ACC112 (cell line): ENCODE results near the gene CDC25B.
A peak's percentile ranks its signal among the peaks of the same experiment; 100 is the strongest.

Experiments used
- H2AFZ ChIP-seq: fragments of 200-600 bp; sonication (generic); one replicate; pipeline ENCODE4 v1.6.0; 2017; ENCODE audit warnings: antibody characterized with exemption, low read length; ENCODE audit not compliant: unreplicated experiment
- H3K27ac ChIP-seq: fragments of 200-600 bp; sonication (generic); 2 replicates; pipeline ENCODE4 v1.5.1; 2014; ENCODE audit warnings: low read depth, mild to moderate bottlenecking, antibody characterized with exemption, low read length, moderate library complexity
- H3K27me3 ChIP-seq: fragments of 200-600 bp; sonication (generic); 2 replicates; pipeline ENCODE4 v1.6.1; 2014; ENCODE audit warnings: mild to moderate bottlenecking, antibody characterized with exemption, low read length, moderate library complexity, mixed read lengths; ENCODE audit not compliant: insufficient read depth
- H3K36me3 ChIP-seq: fragments of 200-600 bp; sonication (generic); 2 replicates; pipeline ENCODE4 v1.6.1; 2016; ENCODE audit warnings: mild to moderate bottlenecking, antibody characterized with exemption, low read length, moderate library complexity, mixed read lengths; ENCODE audit not compliant: insufficient read depth
- H3K4me1 ChIP-seq: fragments of 200-600 bp; sonication (generic); one replicate; pipeline ENCODE4 v1.6.1; 2016; ENCODE audit warnings: low read length, mixed read lengths; ENCODE audit not compliant: insufficient read depth, unreplicated experiment, control insufficient read depth
- H3K4me3 ChIP-seq: fragments of 200-600 bp; sonication (generic); 2 replicates; pipeline ENCODE4 v1.5.1; 2014; ENCODE audit warnings: mild to moderate bottlenecking, low read depth, low read length
- H3K79me2 ChIP-seq: fragments of 200-600 bp; sonication (generic); one replicate; pipeline ENCODE4 v1.6.0; 2016; ENCODE audit warnings: low read length; ENCODE audit not compliant: control insufficient read depth, unreplicated experiment, insufficient read depth

The CDC25B gene

GRCh38 chr20:3777716-3778629, 18.1 kb upstream of the CDC25B start:
- no peaks in the 10 kb centered on the region for H3K4me1 ChIP-seq
- peak overlapping the region; percentile 80 for H3K4me3 ChIP-seq
- H3K27me3 ChIP-seq, result 0 out of 2 replicates have a peak, but pooled peaks cover 10% of the 10 kb centered on the region
- H3K79me2 ChIP-seq, result no peaks in the 10 kb centered on the region
- H2AFZ ChIP-seq, result peak overlapping the region; percentile 85
- no peak overlapping the region for H3K27ac ChIP-seq
- H3K36me3 ChIP-seq, result no peaks in the 10 kb centered on the region

DNA sequence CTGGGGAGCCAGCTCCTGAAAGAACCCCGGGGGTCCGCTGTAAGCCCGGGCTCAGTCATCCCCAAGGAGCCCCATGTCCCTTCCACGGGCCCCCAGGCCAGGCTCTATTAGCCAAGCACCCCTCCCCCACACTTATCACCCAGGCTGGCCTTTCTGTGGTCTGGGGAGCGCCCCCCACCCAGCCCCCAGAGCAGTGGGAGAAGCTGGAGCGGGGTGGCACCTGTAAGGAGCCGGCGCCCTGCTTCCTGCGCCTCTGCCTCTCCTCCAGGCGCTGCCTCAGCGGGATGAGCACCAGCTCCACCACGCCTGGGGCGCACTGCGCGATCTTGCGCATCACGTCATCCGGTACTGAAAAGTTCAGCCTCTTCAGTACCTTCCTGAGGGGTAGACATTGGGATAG, 17.1 kb upstream of the CDC25B start:
- H3K27me3 ChIP-seq, result 0 out of 2 replicates have a peak, but pooled peaks cover 10% of the 10 kb centered on the region
- H3K4me1 ChIP-seq, result peaks cover 6% of the 10 kb centered on the region
- no peak overlapping the region for H3K27ac ChIP-seq
- peaks cover 2% of the 10 kb centered on the region; the same call in 1 of the 2 replicates for H3K36me3 ChIP-seq
- peaks cover 9% of the 10 kb centered on the region for H3K79me2 ChIP-seq
- H2AFZ ChIP-seq, result no peak overlapping the region
- no peak overlapping the region for H3K4me3 ChIP-seq

DNA sequence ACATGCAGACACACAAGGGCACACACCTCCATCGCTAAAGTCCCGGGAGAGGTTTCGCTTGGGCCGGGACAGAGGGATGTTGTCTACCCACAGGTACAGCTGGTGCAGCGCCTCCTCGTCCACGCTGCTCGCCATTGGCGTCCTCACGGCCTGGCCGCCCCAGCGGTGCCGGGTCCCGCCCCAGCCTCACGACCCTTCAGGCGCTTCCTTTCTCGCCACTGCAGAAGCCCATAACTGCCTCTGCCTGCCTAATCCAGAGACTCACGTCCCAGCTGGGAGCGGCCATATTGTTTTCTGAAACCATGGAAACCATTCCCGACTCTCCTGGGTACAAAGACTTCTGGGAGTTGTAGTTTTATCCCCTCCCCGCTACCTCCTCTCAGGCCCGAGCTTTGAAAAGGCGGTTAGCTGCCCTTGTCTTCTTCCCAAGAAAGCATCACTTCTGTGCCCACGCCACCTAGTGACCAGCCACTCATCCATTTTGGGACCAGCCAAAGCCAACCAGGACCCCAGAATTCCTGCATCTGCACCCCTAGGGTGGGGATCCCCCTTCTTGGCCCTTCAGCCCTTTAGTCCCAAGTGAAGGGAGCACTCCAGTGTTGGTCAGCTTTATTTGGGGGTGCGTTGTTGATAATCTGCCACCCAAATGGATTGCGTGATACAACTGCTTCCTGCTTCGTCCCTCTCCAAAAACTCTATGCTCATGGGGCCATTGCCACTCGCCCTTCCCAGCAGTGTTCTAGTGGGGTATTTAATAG, 14.8 kb upstream of the CDC25B start, which contains the start of gene SPEF1:
SPEF1 (minus strand) TSS at position 296 of the 758 bp plus-strand sequence; CDS start at position 135, 161 bp downstream.
- H2AFZ ChIP-seq, result no peak within 1 kb of the TSS
- H3K4me1 ChIP-seq, result peaks cover 17% of the 10 kb centered on the region
- peak within 1 kb of the TSS; percentile 72 for H3K4me3 ChIP-seq
- H3K79me2 ChIP-seq, result peaks cover 32% of the 10 kb centered on the region
- peaks cover 2% of the 10 kb centered on the region; the same call in 1 of the 2 replicates for H3K36me3 ChIP-seq
- no peak within 1 kb of the TSS for H3K27ac ChIP-seq
- H3K27me3 ChIP-seq, result 0 out of 2 replicates have a peak, but pooled peaks cover 10% of the 10 kb centered on the region

DNA sequence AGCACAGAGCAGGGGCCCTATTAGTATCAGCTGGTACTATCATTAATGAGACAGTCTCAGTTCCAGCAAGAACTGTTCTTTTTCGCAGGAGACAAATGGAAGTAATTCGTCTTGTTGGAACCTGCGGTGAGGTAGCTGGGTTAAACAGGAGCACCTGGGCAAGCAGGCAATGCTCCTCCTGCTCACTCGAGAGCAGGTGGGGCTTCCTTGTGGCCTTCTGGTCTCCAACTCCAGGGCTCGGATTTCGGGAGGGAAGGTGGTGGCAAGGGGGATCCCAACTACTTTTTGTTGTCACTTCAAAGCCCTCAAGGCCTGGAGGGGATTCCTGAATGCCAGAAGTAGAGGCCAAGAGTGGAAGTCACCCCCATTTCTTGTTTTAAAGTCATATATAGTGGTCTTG, 13.5 kb upstream of the CDC25B start:
- peaks cover 24% of the 10 kb centered on the region for H3K4me1 ChIP-seq
- H3K79me2 ChIP-seq, result peaks cover 32% of the 10 kb centered on the region
- no peak overlapping the region for H2AFZ ChIP-seq
- H3K27ac ChIP-seq, result no peak overlapping the region
- no peak overlapping the region for H3K4me3 ChIP-seq
- H3K36me3 ChIP-seq, result peaks cover 2% of the 10 kb centered on the region; the same call in 1 of the 2 replicates
- 0 out of 2 replicates have a peak, but pooled peaks cover 10% of the 10 kb centered on the region for H3K27me3 ChIP-seq

GRCh38 chr20:3783068-3783489, 13.0 kb upstream of the CDC25B start:
- peaks cover 32% of the 10 kb centered on the region for H3K79me2 ChIP-seq
- no peak overlapping the region for H3K27ac ChIP-seq
- H3K36me3 ChIP-seq, result peaks cover 2% of the 10 kb centered on the region; the same call in 1 of the 2 replicates
- H3K4me1 ChIP-seq, result peaks cover 26% of the 10 kb centered on the region
- H3K4me3 ChIP-seq, result no peak overlapping the region; the same call in 1 of the 2 replicates
- H3K27me3 ChIP-seq, result 0 out of 2 replicates have a peak, but pooled peaks cover 10% of the 10 kb centered on the region
- H2AFZ ChIP-seq, result no peak overlapping the region

DNA sequence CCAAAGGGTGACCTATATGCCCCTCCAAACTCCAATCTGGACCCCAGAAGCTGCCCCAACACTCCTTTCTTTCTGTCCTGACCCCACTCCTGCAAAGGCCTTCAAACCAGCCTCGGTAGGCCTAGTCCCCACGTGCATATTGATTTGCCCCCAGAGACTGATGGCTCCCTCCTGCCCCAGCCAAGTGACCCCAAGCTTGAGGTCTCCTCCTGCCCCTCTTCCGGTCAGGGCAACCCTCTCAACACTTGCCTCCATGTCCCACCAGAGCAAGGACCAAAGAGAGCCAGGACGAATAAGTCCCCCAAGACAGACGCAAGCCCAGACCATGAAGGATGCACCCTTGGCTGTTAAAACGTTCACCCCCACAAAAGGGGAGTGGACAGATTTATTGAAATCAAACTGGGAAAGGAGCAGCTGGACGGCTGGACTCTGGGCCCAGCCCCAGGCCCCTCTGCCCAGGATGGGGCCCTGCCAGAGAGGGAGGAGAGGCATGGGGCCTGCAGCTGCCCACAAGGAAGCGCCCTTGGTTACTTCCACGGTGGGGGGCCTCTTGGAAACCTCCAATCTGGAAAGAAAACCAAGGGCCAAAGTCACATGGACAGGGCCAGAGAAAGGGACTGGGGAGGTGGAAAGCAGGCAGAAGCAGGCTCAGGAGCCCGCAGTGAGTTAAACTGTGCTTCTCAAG, 12.5 kb upstream of the CDC25B start:
- Histone ChIP-seq H3K4me1 (peaks cover 31% of the 10 kb centered on the region), H3K27me3 (0 out of 2 replicates have a peak, but pooled peaks cover 4% of the 10 kb centered on the region), H3K79me2 (peaks cover 32% of the 10 kb centered on the region), H3K27ac (no peak overlapping the region), H3K4me3 (peak overlapping the region; percentile 98), H3K36me3 (peaks cover 2% of the 10 kb centered on the region; the same call in 1 of the 2 replicates), H2AFZ (no peak overlapping the region)

GRCh38 chr20:3784216-3784853, 11.8 kb upstream of the CDC25B start:
- H3K4me3 ChIP-seq, result peak overlapping the region; percentile 98
- H3K27ac ChIP-seq, result no peak overlapping the region
- H3K79me2 ChIP-seq, result peaks cover 32% of the 10 kb centered on the region
- H3K36me3 ChIP-seq, result peaks cover 2% of the 10 kb centered on the region; the same call in 1 of the 2 replicates
- no peak overlapping the region for H2AFZ ChIP-seq
- H3K4me1 ChIP-seq, result peaks cover 36% of the 10 kb centered on the region
- H3K27me3 ChIP-seq, result no peaks in the 10 kb centered on the region

DNA sequence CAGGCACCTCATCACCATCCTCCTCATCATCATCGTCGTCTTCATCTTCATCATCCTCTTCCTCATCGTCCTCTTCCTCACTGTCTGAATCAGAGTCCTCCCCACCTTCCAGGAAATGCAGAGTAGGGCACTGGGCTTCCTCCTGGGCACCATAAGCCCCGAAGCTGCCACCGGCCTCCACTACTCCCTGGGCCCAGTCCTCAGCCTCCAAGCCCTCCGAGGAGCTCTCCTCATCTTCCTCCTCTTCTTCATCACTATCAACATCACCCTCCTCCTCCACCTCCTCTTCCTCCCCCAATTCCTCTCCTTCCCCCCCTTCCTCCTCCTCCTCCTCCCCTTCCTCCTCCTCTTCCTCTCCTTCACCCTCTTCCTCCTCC, 11.3 kb upstream of the CDC25B start:
- Histone ChIP-seq H3K4me1 (peaks cover 36% of the 10 kb centered on the region), H3K27me3 (no peaks in the 10 kb centered on the region), H3K4me3 (peak overlapping the region; percentile 98), H3K27ac (no peak overlapping the region), H3K36me3 (peaks cover 2% of the 10 kb centered on the region; the same call in 1 of the 2 replicates), H2AFZ (no peak overlapping the region), H3K79me2 (peaks cover 32% of the 10 kb centered on the region)

GRCh38 chr20:3785240-3786125, 10.6 kb upstream of the CDC25B start:
- Histone ChIP-seq H3K36me3 (peaks cover 2% of the 10 kb centered on the region; the same call in 1 of the 2 replicates), H3K4me1 (peaks cover 36% of the 10 kb centered on the region), H3K27me3 (no peaks in the 10 kb centered on the region), H2AFZ (no peak overlapping the region), H3K79me2 (peaks cover 32% of the 10 kb centered on the region), H3K27ac (peak overlapping the region; percentile 60), H3K4me3 (peak overlapping the region; percentile 98)
